Hepatocyte (in vitro differentiated cells): ENCODE measurements around the gene EFCAB10.

ENCODE experiments used
- EZH2 ChIP-seq: fragments of 200-600 bp; sonication (generic); IDR thresholded peaks from 2 replicates; pipeline ENCODE4 v1.6.1; 2016; ENCODE audit warnings: antibody characterized with exemption, mild to moderate bottlenecking, borderline replicate concordance
- EZH2phosphoT487 ChIP-seq: fragments of 200-600 bp; sonication (generic); IDR thresholded peaks from one replicate; pipeline ENCODE4 v1.6.1; 2018; ENCODE audit warnings: antibody characterized with exemption, mild to moderate bottlenecking, low read depth, moderate library complexity; ENCODE audit not compliant: unreplicated experiment, severe bottlenecking
- TF ChIP-seq, protein P1 (sequence below): fragments of 200-600 bp; sonication (generic); IDR thresholded peaks from 2 replicates; pipeline ENCODE4 v1.5.1; 2016; ENCODE audit warnings: antibody characterized with exemption, mild to moderate bottlenecking; ENCODE audit not compliant: poor library complexity

DNA sequence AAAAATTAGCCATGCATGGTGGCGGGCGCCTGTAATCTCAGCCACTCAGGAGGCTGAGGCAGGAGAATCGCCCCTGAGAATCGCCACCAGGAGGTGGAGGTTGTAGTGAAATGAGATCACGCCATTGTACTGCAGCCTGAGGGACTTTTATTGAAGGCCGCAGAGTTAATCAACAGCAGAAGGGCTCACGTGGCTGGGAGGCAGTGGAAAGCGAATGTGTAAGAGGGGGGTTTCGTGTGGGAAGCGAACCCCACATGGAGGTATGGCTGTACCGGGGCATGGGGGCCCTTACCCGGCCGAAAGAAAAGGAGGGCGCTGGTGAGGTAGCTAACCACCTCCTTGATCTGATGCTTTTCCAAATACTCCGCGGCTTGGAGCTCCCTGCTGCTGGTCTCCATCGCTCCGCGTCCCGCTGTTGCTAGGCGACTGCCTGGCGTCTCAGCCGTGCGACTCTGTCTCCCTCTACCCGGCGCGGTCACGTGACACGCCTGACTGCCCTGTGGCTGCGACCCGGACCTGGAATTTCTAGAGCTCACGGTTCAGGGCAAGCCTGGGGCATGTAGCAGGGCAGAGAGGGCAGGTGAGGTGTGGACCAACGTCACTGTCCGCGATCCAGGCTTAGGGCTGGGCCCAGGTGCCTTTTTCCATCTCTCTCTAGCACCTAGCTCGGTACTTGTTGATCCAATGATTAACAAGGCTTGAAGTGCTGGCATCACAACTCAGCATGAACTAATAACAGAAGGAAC is at the start of gene EFCAB10:
- TF ChIP-seq, protein P1, sequence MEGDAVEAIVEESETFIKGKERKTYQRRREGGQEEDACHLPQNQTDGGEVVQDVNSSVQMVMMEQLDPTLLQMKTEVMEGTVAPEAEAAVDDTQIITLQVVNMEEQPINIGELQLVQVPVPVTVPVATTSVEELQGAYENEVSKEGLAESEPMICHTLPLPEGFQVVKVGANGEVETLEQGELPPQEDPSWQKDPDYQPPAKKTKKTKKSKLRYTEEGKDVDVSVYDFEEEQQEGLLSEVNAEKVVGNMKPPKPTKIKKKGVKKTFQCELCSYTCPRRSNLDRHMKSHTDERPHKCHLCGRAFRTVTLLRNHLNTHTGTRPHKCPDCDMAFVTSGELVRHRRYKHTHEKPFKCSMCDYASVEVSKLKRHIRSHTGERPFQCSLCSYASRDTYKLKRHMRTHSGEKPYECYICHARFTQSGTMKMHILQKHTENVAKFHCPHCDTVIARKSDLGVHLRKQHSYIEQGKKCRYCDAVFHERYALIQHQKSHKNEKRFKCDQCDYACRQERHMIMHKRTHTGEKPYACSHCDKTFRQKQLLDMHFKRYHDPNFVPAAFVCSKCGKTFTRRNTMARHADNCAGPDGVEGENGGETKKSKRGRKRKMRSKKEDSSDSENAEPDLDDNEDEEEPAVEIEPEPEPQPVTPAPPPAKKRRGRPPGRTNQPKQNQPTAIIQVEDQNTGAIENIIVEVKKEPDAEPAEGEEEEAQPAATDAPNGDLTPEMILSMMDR: no peak
- TF ChIP-seq EZH2phosphoT487: no peak
- TF ChIP-seq EZH2: no peak
